IMR-90 (cell line): ENCODE results near the gene ERC2. TPM values are rescaled to one million over a fixed set of nuclear protein-coding genes. Genes with fewer than 3 reads are reported as not detected.

Experiments used
- ATAC-seq: fragments of 200-7000 bp; cut with Tn5 transposase; 2 replicates; pipeline ENCODE4 v1.9.1; 2020; ENCODE audit warnings: low read depth, mild to moderate bottlenecking, moderate library complexity
- BruUV-seq: library from RNA; stranded (reverse); fragments of 400-500 nt; replicated peaks from 2 replicates; lab custom pipeline; 2021; lab: Mats Ljungman, UMichigan
- CTCF ChIA-PET: fragments of 300-600 bp; formaldehyde crosslinking; extraction: SDS; loops from one replicate; lab custom pipeline; 2021; ENCODE audit warnings: antibody characterized with exemption; lab: Yijun Ruan, JAX
- POLR2A ChIA-PET: fragments of 300-600 bp; sonication (Branson Sonifier 250); formaldehyde crosslinking; loops from one replicate; lab custom pipeline; 2022; ENCODE audit warnings: antibody characterized with exemption; ENCODE audit not compliant: unreplicated experiment; lab: Charles Lee
- DNase-seq: peaks from one replicate; pipeline ENCODE4 v3.0.0; 2013
- H2AFZ ChIP-seq: replicated peaks from 2 replicates; pipeline ENCODE3; 2013; ENCODE audit warnings: low read length, mild to moderate bottlenecking; ENCODE audit not compliant: poor library complexity
- H2AK5ac ChIP-seq: 2 replicates; pipeline ENCODE4 v1.6.1; 2013; ENCODE audit warnings: low read depth, low read length, inconsistent platforms
- H2AK9ac ChIP-seq: replicated peaks from 2 replicates; pipeline ENCODE3; 2013; ENCODE audit warnings: mild to moderate bottlenecking, low read depth, low read length, moderate library complexity; ENCODE audit not compliant: poor library complexity
- H2BK120ac ChIP-seq: 2 replicates; pipeline ENCODE4 v1.6.1; 2013; ENCODE audit warnings: low read depth, low read length, inconsistent platforms
- H2BK15ac ChIP-seq: 3 replicates; pipeline ENCODE4 v1.6.1; 2013; ENCODE audit warnings: low read depth, low read length, inconsistent platforms
- H2BK20ac ChIP-seq: 2 replicates; pipeline ENCODE4 v1.6.1; 2013; ENCODE audit warnings: low read depth, mild to moderate bottlenecking, inconsistent platforms, low read length, moderate library complexity
- H2BK5ac ChIP-seq: 2 replicates; pipeline ENCODE4 v1.6.1; 2013; ENCODE audit warnings: mild to moderate bottlenecking, low read depth, low read length, inconsistent platforms; ENCODE audit not compliant: poor library complexity, severe bottlenecking
- H3K14ac ChIP-seq: replicated peaks from 2 replicates; pipeline ENCODE4 v1.6.1; 2013; ENCODE audit warnings: low read depth, low read length, inconsistent platforms
- H3K18ac ChIP-seq: 2 replicates; pipeline ENCODE4 v1.6.1; 2013; ENCODE audit warnings: low read depth, low read length, control low read depth
- H3K23ac ChIP-seq: 2 replicates; pipeline ENCODE4 v1.6.1; 2013; ENCODE audit warnings: low read depth, low read length, inconsistent platforms
- H3K27ac ChIP-seq: 2 replicates; pipeline ENCODE4 v1.5.1; 2013; ENCODE audit warnings: mild to moderate bottlenecking, control low read depth, low read length; ENCODE audit not compliant: insufficient read depth
- H3K27me3 ChIP-seq: 2 replicates; pipeline ENCODE4 v1.6.1; 2013; ENCODE audit warnings: low read length; ENCODE audit not compliant: control insufficient read depth, insufficient read depth
- H3K36me3 ChIP-seq: 2 replicates; pipeline ENCODE4 v1.6.1; 2013; ENCODE audit warnings: low read length, mixed read lengths; ENCODE audit not compliant: control insufficient read depth, insufficient read depth
- H3K4ac ChIP-seq: 2 replicates; pipeline ENCODE4 v1.6.1; 2013; ENCODE audit warnings: low read depth, low read length, inconsistent platforms
- H3K4me1 ChIP-seq: 2 replicates; pipeline ENCODE4 v1.6.1; 2013; ENCODE audit warnings: low read length, mixed read lengths; ENCODE audit not compliant: control insufficient read depth, insufficient read depth
- H3K4me2 ChIP-seq: 2 replicates; pipeline ENCODE4 v1.6.1; 2013; ENCODE audit warnings: low read depth, mild to moderate bottlenecking, control low read depth, low read length, moderate library complexity
- H3K4me3 ChIP-seq: 2 replicates; pipeline ENCODE4 v1.5.1; 2013; ENCODE audit warnings: low read depth, mild to moderate bottlenecking, control low read depth, low read length, moderate library complexity; ENCODE audit not compliant: insufficient read depth
- H3K56ac ChIP-seq: 2 replicates; pipeline ENCODE4 v1.6.1; 2013; ENCODE audit warnings: low read length, inconsistent platforms; ENCODE audit not compliant: insufficient read depth; ENCODE audit errors: extremely low read depth
- H3K79me1 ChIP-seq, 2 experiments: 2 replicates each; pipeline ENCODE4 v1.6.1; 2013; ENCODE audit warnings: low read length in 2 of 2, inconsistent platforms in 1 of 2, low read depth in 1 of 2
- H3K9ac ChIP-seq: 2 replicates; pipeline ENCODE4 v1.6.1; 2013; ENCODE audit warnings: low read depth, low read length, control low read depth
- H3K9me1 ChIP-seq: 2 replicates; pipeline ENCODE4 v1.6.1; 2013; ENCODE audit warnings: low read length, inconsistent platforms; ENCODE audit not compliant: insufficient read depth
- H3K9me3 ChIP-seq: 2 replicates; pipeline ENCODE4 v1.6.1; 2013; ENCODE audit warnings: low read length; ENCODE audit not compliant: control insufficient read depth, insufficient read depth
- H4K20me1 ChIP-seq: 2 replicates; pipeline ENCODE4 v1.6.1; 2013; ENCODE audit warnings: low read length, inconsistent platforms; ENCODE audit not compliant: insufficient read depth
- H4K5ac ChIP-seq: 2 replicates; pipeline ENCODE4 v1.6.1; 2013; ENCODE audit warnings: mild to moderate bottlenecking, low read depth, low read length, control low read depth
- H4K8ac ChIP-seq, 2 experiments: 2 replicates each; pipeline ENCODE4 v1.6.1; 2013; ENCODE audit warnings: low read depth in 2 of 2, low read length in 2 of 2, control low read depth in 1 of 2, inconsistent platforms in 1 of 2
- H4K91ac ChIP-seq: 2 replicates; pipeline ENCODE4 v1.6.1; 2013; ENCODE audit warnings: low read depth, low read length, inconsistent platforms; ENCODE audit not compliant: insufficient read depth
- CEBPB ChIP-seq: IDR thresholded peaks from 2 replicates; pipeline ENCODE4 v1.6.1; 2012; ENCODE audit warnings: low read depth, low read length, improper control_type of control experiment
- CHD1 ChIP-seq: IDR thresholded peaks from 2 replicates; pipeline ENCODE4 v1.6.1; 2012; ENCODE audit warnings: low read depth, low read length, improper control_type of control experiment
- CTCF ChIP-seq: conservative IDR thresholded peaks from 2 replicates; pipeline ENCODE4 v1.5.1; 2012; ENCODE audit warnings: mild to moderate bottlenecking, low read depth, low read length, improper control_type of control experiment
- ELK1 ChIP-seq: fragments of 150-350 bp; IDR thresholded peaks from 2 replicates; pipeline ENCODE4 v1.6.1; 2016; ENCODE audit warnings: low read depth, mild to moderate bottlenecking, low read length, moderate library complexity, borderline replicate concordance
- FOS ChIP-seq: fragments of 150-350 bp; IDR thresholded peaks from 2 replicates; pipeline ENCODE4 v1.6.1; 2016; ENCODE audit warnings: low read depth, low read length
- MAFK ChIP-seq: IDR thresholded peaks from 2 replicates; pipeline ENCODE4 v1.6.1; 2012; ENCODE audit warnings: low read depth, low read length, improper control_type of control experiment
- MAZ ChIP-seq: IDR thresholded peaks from 2 replicates; pipeline ENCODE4 v1.6.1; 2012; ENCODE audit warnings: low read depth, mild to moderate bottlenecking, low read length, improper control_type of control experiment, moderate library complexity, borderline replicate concordance
- MXI1 ChIP-seq: IDR thresholded peaks from 2 replicates; pipeline ENCODE4 v1.6.1; 2012; ENCODE audit warnings: low read depth, mild to moderate bottlenecking, low read length, moderate library complexity, borderline replicate concordance
- NFE2L2 ChIP-seq: fragments of 150-350 bp; IDR thresholded peaks from 2 replicates; pipeline ENCODE4 v1.6.1; 2016; ENCODE audit warnings: low read depth, mild to moderate bottlenecking, low read length
- POLR2A ChIP-seq: IDR thresholded peaks from 2 replicates; pipeline ENCODE4 v1.6.1; 2012; ENCODE audit warnings: mild to moderate bottlenecking, low read depth, low read length
- RAD21 ChIP-seq: IDR thresholded peaks from 2 replicates; pipeline ENCODE4 v1.6.1; 2012; ENCODE audit warnings: low read length, improper control_type of control experiment
- RCOR1 ChIP-seq: IDR thresholded peaks from 2 replicates; pipeline ENCODE4 v1.6.1; 2012; ENCODE audit warnings: mild to moderate bottlenecking, low read length, improper control_type of control experiment; ENCODE audit not compliant: insufficient replicate concordance
- RFX5 ChIP-seq: IDR thresholded peaks from 2 replicates; pipeline ENCODE4 v1.8.0; 2012; ENCODE audit warnings: low read depth, mild to moderate bottlenecking, low read length, moderate library complexity
- SMC3 ChIP-seq: fragments of 150-350 bp; IDR thresholded peaks from 2 replicates; pipeline ENCODE4 v1.6.1; 2016; ENCODE audit warnings: low read depth, mild to moderate bottlenecking, antibody characterized with exemption, low read length, moderate library complexity
- USF2 ChIP-seq: fragments of 150-350 bp; IDR thresholded peaks from 2 replicates; pipeline ENCODE4 v1.6.1; 2017; ENCODE audit warnings: mild to moderate bottlenecking, antibody characterized with exemption, low read length, low read depth
- WGBS, 2 experiments: methylation state at CpG; one replicate each; pipeline versions ENCODE4 v1.1.5 to v1.1.7; 2013; ENCODE audit warnings: missing lambda C conversion rate in 2 of 2; ENCODE audit not compliant: insufficient read length in 1 of 2; ENCODE audit errors: extremely low coverage in 2 of 2; 5-methylcytosine and 5-hydroxymethylcytosine counted together
- dilution Hi-C: fragments of 300-500 bp; cut with HindIII; formaldehyde crosslinking; loops from one replicate; pipeline ENCODE4 v1.14.3; 2018; ENCODE audit warnings: low sequenced_read_pairs; ENCODE audit not compliant: unreplicated experiment
- in situ Hi-C: fragments of 300-500 bp; cut with MboI; formaldehyde crosslinking; loops from 3 replicates; pipeline ENCODE4 v1.14.3; 2019; ENCODE audit warnings: low sequenced_read_pairs, inconsistent platforms, mixed read lengths
- intact Hi-C: fragments of 100-400 bp; cut with micrococcal nuclease; formaldehyde crosslinking; loops from 2 replicates; pipeline ENCODE4 v1.10.0; 2022
- polyA plus RNA-seq, 3 experiments: library from polyadenylated mRNA; depleted of rRNA; stranded (reverse); fragments of >200 nt; gene quantifications; 2 replicates each; pipeline ENCODE4 v1.2.3, GENCODE V29; 2012; ENCODE audit warnings: low replicate concordance in 1 of 3
- total RNA-seq: library from RNA; depleted of rRNA; stranded (reverse); fragments of >200 nt; gene quantifications from 2 replicates; pipeline ENCODE4 v1.2.3, GENCODE V29; 2012

ERC2 gene
- total and polyA plus RNA-seq, 2 of the 4 experiments (the other 2 are of a cell fraction), result 0.17 to 0.18 TPM

GRCh38 chr3:55742022-55742831, 726.0 kb downstream of the ERC2 start:
- Histone ChIP-seq H3K18ac (peak overlapping the region; percentile 57), H3K23ac (no peak overlapping the region), H2AFZ (no peak overlapping the region), H3K4ac (no peak overlapping the region), H2BK20ac (no peak overlapping the region), H3K9me3 (no peaks in the 10 kb centered on the region), H3K9me1 (peaks cover 3% of the 10 kb centered on the region; the same call in 1 of the 2 replicates), H2BK5ac (no peak overlapping the region), H2AK5ac (no peak overlapping the region), H3K56ac (no peak overlapping the region), H3K4me2 (no peak overlapping the region), H3K36me3 (no peaks in the 10 kb centered on the region), H3K4me3 (no peak overlapping the region), H2BK15ac (no peak overlapping the region), H2BK120ac (peak overlapping the region; percentile 25; the same call in 1 of the 2 replicates), H3K14ac (no peak overlapping the region), H3K27me3 (no peaks in the 10 kb centered on the region), H4K91ac (no peak overlapping the region), H4K8ac (peak overlapping the region in 1 of 2 experiments; percentile 41; a peak in 1 of 4 replicates), H3K9ac (no peak overlapping the region), H4K5ac (0 out of 2 replicates have a peak overlapping the region, but pooled peaks have one; percentile 59), H3K4me1 (peaks cover 6% of the 10 kb centered on the region), H3K27ac (no peak overlapping the region), H4K20me1 (no peaks in the 10 kb centered on the region), H2AK9ac (no peak overlapping the region), H3K79me1 (no peaks in the 10 kb centered on the region)
- ChIA-PET POLR2A (no interaction called here), CTCF (interaction anchor here (0.6 kb wide), 1 partner anchor 65 kb away, joined by 5 read pairs; no protein-coding TSS in a partner anchor)
- dilution Hi-C loops (no loop called here), intact Hi-C loops (no loop called here), in situ Hi-C loops (no loop called here)
- no CpG with 5 or more reads among the region's 4 CpGs for WGBS, 2 experiments
- DNase-seq (peak; percentile 11), ATAC-seq (peak; percentile 85)
- no TSS peak for BruUV-seq
- TF ChIP-seq RFX5 (no peak), MAZ (no peak), CTCF (no peak), USF2 (no peak), POLR2A (no peak), CHD1 (no peak), FOS (no peak), RAD21 (no peak), RCOR1 (no peak), ELK1 (no peak), CEBPB (no peak), SMC3 (no peak), NFE2L2 (no peak), MAFK (no peak), MXI1 (no peak)
